Measurements from ENCODE around the gene MCEMP1.

The MCEMP1 gene

GRCh38 chr19:7670150-7670783, 6.6 kb upstream of the MCEMP1 start:
- TF ChIP-seq CTCF (IDR thresholded peaks at IDR 0.05; ENCODE audit: control insufficient read depth, insufficient read depth, low read depth, low read length, missing control alignments) = no peak
- no peak overlapping the region for H3K4me3 ChIP-seq (ENCODE audit: control insufficient read depth, low read depth, low read length)

DNA sequence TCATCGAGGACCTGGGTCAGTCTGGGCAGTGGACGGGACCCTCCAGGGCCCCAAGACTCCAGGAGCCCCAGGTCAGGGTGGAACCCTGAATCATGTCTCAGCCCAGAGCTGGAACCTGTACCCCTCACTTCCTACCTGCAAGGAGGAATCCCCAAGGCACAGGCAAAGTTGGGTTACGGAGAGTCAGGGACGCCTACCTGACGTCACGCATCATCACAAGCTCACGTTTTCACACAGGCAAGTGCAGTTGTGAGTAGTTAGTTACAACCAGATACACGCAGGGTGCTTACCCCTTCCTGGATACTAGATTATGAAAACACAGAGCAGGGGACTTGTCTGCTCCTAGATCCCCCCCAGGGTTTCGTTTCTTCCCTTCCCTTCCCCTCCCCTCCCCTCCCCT, 6.1 kb upstream of the MCEMP1 start:
- H3K4me3 ChIP-seq (ENCODE audit: control insufficient read depth, low read depth, low read length) = no peak overlapping the region
- TF ChIP-seq CTCF (IDR thresholded peaks at IDR 0.05; ENCODE audit: control insufficient read depth, insufficient read depth, low read depth, low read length, missing control alignments) = no peak
- DNase-seq (ENCODE audit: low read depth) = no peak

More at GRCh38 chr19:7670150-7670783, 6.6 kb upstream of the MCEMP1 start:
- no peak for DNase-seq (ENCODE audit: low read depth)

DNA sequence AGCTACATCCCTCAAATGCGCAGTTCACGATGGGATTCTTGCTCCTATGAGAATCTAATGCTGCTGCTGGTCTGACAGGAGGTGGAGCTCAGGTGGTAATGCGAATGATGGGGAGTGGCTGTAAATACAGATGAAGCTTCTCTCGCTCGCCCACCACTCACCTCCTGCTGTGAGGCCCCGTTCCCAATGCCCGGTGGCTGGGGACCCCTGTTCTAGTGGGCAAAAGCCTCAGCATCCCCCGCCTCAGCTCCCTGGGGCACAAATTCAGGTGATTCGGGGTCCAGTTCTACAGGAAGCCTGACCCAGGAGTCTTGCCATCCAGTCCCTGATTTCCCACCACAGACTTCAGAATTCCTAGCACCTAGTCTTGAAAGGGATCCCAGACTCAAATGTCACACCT, 4.4 kb upstream of the MCEMP1 start:
- no peak for TF ChIP-seq CTCF (IDR thresholded peaks at IDR 0.05; ENCODE audit: control insufficient read depth, insufficient read depth, low read depth, low read length, missing control alignments)
- no peak overlapping the region for H3K4me3 ChIP-seq (ENCODE audit: control insufficient read depth, low read depth, low read length)
- no peak for DNase-seq (ENCODE audit: low read depth)

DNA sequence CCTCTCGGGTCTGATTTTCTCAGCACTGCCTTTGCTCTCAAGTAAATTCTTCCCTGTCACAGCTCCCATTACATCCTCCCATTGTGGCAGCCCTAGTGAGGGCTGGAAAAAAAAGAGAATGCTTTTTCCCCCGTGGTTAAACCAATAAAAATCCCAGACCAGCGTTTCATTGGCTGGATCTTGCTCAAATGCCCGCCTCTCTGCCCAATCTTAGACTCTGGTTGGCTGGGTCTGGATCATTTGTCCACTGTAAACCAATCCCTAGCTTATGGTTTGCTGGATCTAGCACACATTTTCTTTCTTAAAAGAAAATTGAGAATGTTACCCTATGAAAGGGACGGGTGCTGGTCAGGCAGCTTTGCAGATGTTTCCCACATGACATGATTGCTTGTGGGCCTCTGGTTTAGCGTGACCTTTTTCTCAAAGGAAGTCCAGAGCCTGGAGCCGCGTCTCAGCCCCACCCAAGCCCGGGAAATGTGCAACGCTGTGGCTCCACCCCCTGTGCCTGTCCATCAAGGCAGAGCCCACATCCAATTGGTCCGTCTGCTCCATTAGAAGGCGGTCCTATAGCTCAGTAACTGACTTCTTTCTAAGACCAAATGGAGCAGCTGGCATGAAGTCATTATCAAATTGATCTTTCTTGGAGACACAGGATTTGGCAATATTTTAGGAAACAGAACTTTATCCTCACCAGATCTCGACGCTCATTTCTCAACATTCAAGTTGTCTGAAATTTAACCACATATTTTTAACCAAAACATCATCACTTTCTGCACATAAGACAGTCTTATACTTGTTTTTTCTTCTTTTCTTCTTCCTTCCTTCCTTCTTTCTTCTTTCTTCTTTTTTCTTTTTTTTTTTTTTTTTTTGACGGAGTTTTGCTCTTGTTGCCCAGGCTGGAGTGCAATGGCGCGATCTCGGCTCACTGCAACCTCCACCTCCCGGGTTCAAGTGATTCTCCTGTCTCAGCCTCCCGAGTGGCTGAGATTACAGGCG, 2.6 kb upstream of the MCEMP1 start:
- no peak overlapping the region for H3K4me3 ChIP-seq (ENCODE audit: control insufficient read depth, low read depth, low read length)
- no peak for DNase-seq (ENCODE audit: low read depth)
- no peak for TF ChIP-seq CTCF (IDR thresholded peaks at IDR 0.05; ENCODE audit: control insufficient read depth, insufficient read depth, low read depth, low read length, missing control alignments)

- no peak for TF ChIP-seq CTCF (IDR thresholded peaks at IDR 0.05; ENCODE audit: control insufficient read depth, insufficient read depth, low read depth, low read length, missing control alignments)
- no peak for DNase-seq (ENCODE audit: low read depth)
- no peak overlapping the region for H3K4me3 ChIP-seq (ENCODE audit: control insufficient read depth, low read depth, low read length)
Measured at GRCh38 chr19:7676376-7676775, 514 bp upstream of the MCEMP1 start.

GRCh38 chr19:7677669-7678311, 900 bp downstream of the MCEMP1 start:
- no peak for DNase-seq (ENCODE audit: low read depth)
- TF ChIP-seq CTCF (IDR thresholded peaks at IDR 0.05; ENCODE audit: control insufficient read depth, insufficient read depth, low read depth, low read length, missing control alignments) = no peak
- H3K4me3 ChIP-seq (ENCODE audit: control insufficient read depth, low read depth, low read length) = no peak overlapping the region
